ENCODE measurements around the gene RGL4. TPM values are rescaled to one million over a fixed set of nuclear protein-coding genes. Genes with fewer than 3 reads are reported as not detected.
"Not testable (repeated sequence)": the region's sequence is repeated elsewhere in the genome, so short reads cannot be mapped to it uniquely, and the experiment has no call there.

RGL4 gene
- total and polyA plus RNA-seq, 5 experiments from 2014 or later, result 12.3 to 115 (median 90.7) TPM

DNA sequence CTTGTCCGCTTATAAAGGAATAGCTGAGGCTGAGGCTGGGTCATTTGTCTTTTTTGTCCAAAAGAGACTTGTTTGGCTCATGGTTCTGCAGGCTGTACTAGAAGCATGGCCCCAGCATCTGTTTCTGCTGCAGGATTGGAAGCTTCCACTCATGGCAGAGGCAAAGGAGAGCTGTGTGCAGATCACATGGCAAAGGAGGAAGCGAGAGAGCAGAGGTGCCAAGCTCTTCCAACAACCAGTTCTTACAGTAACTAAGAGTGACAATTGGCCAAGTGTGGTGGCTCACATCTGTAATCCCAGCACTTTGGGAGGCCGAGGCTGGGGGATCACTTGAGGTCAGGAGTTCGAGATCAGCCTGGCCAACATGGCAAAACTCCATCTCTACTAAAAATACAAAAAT, 37.3 kb downstream of the RGL4 start:
- POLR2A ChIA-PET, H3K4me1 Mint-ChIP-seq, H3K36me3 Mint-ChIP-seq, H3K9me3 Mint-ChIP-seq, ATAC-seq, H3K27me3 Mint-ChIP-seq, H3K4me3 Mint-ChIP-seq, DNase-seq: not testable (repeated sequence)
- H3K27ac Mint-ChIP-seq, result peak overlapping the region in 1 of 10 donors; percentile 41

DNA sequence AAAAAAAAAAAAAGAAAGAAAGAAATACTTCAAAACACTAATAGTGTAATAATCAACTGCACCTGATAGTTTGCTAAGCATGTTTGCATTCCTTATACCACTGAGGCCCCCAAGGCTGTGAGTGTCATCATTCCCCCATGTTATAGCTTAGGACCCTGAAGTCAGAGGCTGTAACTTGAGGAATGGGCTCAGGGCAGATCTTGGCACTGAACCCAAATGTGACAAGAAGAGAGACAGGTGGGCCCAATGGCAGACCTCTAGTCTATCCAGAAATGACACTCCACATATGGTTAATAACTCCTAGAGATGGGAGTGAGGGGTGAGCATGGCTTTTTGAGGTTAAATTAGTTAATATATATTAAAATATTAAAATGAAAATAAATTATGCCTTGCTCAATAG, 46.9 kb downstream of the RGL4 start:
- no peak overlapping the region for H3K4me3 Mint-ChIP-seq
- H3K36me3 Mint-ChIP-seq, result no peaks in the 10 kb centered on the region
- H3K27me3 Mint-ChIP-seq, result no peaks in the 10 kb centered on the region
- DNase-seq (no peak), ATAC-seq (no peak)
- H3K27ac Mint-ChIP-seq, result no peak overlapping the region
- POLR2A ChIA-PET, result no interaction called here
- H3K4me1 Mint-ChIP-seq, result no peaks in the 10 kb centered on the region
- no peaks in the 10 kb centered on the region for H3K9me3 Mint-ChIP-seq

DNA sequence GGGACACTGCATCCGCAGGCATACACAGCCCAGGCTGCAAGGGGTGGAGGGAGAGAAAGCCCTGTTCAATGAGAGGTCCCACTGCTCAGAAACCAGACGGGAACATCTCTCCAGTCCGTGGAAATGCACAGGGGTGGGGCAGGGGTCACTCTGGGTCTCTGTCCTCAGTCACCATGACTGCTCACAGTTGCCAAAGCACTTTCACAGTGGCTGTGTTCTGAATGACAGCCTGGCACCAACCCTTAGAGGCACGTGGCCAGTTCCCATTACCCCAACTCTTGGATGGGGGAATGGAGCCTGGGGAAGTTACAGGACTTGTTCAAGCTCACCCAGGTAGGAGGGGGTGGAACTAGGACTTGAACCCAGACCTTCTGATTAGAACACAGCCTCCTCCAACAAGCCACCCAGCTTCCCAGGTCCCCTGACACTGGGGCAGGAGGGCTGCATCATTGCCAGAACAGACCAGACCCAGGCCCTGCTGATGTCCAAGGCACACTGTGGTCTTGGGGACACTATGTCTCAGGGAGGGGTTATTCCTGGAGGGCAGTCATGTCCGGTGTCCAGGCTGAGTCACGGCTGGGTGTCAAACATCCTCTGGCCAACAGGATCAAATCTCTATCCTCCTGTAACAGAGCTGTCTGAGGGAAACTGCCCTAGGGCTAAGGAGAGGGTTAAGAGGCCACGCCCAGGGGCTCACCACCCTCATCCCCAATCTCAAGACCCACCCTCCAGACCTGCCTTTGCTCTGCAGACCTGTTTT, 51.9 kb downstream of the RGL4 start:
- H3K27me3 Mint-ChIP-seq, result no peaks in the 10 kb centered on the region
- H3K4me3 Mint-ChIP-seq, result no peak overlapping the region
- no peak for DNase-seq
- peak overlapping the region in 1 of 10 donors; percentile 15 for H3K27ac Mint-ChIP-seq
- H3K4me1 Mint-ChIP-seq, result peaks cover 0 to 6% (median 1%) of the 10 kb centered on the region in 4 donors
- POLR2A ChIA-PET, result no interaction called here
- H3K36me3 Mint-ChIP-seq, result peaks cover 14 to 34% (median 23%) of the 10 kb centered on the region in 3 donors
- no peak for ATAC-seq
- peaks cover 0 to 15% (median 0%) of the 10 kb centered on the region in 9 donors for H3K9me3 Mint-ChIP-seq

DNA sequence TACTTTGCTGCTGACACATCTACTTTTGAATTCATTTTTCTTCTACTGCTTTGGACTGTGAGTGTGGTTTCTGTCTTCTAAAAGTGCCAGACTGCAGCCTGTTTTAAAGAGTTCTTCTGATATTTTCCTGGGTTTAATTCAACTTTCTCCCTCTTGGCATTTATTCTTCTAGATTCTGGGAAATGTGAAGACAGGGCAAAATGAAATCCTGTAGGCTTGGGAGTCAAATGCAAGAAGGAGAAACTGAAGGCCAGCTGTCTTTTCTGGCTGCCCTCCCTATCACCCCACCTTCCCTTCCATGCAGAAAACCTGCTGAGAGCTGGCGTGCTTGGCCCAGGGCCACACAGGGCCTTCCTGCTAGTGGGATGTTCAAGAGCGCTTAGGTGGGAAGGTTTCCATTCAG, 52.5 kb downstream of the RGL4 start:
- no peak overlapping the region for H3K4me3 Mint-ChIP-seq

DNA sequence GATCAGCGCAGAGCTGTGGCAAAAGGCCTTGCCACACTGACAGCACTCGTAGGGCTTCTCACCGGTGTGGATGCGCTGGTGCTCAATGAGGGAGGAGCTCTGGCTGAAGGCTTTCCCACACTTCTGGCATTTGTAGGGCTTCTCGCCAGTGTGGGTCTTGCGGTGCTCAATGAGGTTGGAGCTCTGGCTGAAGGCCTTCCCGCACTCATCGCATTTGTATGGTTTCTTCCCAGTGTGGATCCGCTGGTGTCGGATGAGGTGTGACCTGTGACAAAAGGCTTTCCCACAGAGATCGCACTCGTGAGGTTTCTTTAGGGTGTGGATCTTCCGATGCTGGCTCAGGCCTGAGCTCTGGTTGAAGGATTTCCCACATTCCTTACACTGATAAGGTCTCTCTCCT, 53.2 kb downstream of the RGL4 start:
- Mint-ChIP-seq H3K36me3 (peaks cover 14 to 34% (median 23%) of the 10 kb centered on the region in 3 donors), H3K9me3 (peaks cover 0 to 15% (median 0%) of the 10 kb centered on the region in 9 donors), H3K27ac (no peak overlapping the region), H3K4me1 (peaks cover 0 to 6% (median 1%) of the 10 kb centered on the region in 4 donors), H3K4me3 (no peak overlapping the region), H3K27me3 (no peaks in the 10 kb centered on the region)
- ATAC-seq (no peak), DNase-seq (no peak)
- POLR2A ChIA-PET, result no interaction called here

More for the DNA sequence above, 52.5 kb downstream of the RGL4 start:
- DNase-seq (no peak), ATAC-seq (no peak)
- POLR2A ChIA-PET, result no interaction called here
- Mint-ChIP-seq H3K9me3 (peaks cover 0 to 15% (median 0%) of the 10 kb centered on the region in 9 donors), H3K27ac (no peak overlapping the region), H3K36me3 (peaks cover 14 to 34% (median 23%) of the 10 kb centered on the region in 3 donors), H3K4me1 (peaks cover 0 to 6% (median 1%) of the 10 kb centered on the region in 4 donors), H3K27me3 (no peaks in the 10 kb centered on the region)

DNA sequence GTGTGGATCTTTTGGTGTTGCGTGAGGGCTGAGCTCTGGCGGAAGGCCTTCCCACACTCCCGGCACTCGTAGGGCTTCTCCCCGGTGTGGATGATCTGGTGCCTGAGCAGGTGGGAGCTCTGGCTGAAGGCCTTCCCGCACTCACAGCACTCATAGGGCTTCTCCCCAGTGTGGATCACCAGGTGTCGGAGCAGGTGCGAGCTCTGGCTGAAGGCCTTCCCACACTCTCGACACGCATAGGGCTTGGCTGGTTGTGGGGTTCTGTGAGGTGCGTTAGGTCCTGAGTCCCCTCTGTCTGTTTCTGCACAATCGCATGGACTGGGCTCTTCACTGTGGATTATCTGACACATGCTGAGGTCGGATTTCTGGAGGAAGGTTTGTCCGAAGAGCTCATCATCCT, 53.7 kb downstream of the RGL4 start:
- peaks cover 14 to 34% (median 23%) of the 10 kb centered on the region in 3 donors for H3K36me3 Mint-ChIP-seq
- DNase-seq, result no peak
- peaks cover 0 to 6% (median 1%) of the 10 kb centered on the region in 4 donors for H3K4me1 Mint-ChIP-seq
- no peak overlapping the region for H3K27ac Mint-ChIP-seq
- peaks cover 0 to 15% (median 0%) of the 10 kb centered on the region in 9 donors for H3K9me3 Mint-ChIP-seq
- H3K27me3 Mint-ChIP-seq, result no peaks in the 10 kb centered on the region
- no peak overlapping the region for H3K4me3 Mint-ChIP-seq
- POLR2A ChIA-PET, result interaction anchor here (0.6 kb wide), 1 partner anchor 17 kb away, joined by 6 read pairs; no protein-coding TSS in a partner anchor
- ATAC-seq, result no peak

DNA sequence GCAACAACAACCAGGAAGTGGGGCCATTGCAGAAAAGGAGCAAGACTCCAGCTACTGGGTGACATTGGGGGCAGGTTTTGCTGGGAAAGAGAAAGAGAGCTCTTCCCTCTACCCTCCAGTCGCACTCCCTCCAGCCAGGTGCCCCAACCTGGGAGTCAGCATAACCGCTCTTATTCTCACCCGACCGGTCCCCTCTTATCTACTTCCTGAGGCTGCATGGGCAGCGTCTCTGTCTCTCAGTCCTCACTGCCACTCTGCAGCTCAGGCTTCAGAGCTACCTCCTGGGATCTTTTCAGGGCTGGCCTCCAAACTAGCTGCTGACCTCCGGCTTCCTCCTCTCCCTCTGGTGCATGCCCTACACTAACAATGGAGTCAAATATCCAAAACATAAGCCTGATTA, 55.0 kb downstream of the RGL4 start:
- Mint-ChIP-seq H3K4me1 (peaks cover 7 to 16% (median 14%) of the 10 kb centered on the region in 4 donors), H3K9me3 (peaks cover 0 to 15% (median 0%) of the 10 kb centered on the region in 9 donors), H3K4me3 (no peak overlapping the region), H3K27ac (peak overlapping the region in 1 of 10 donors; percentile 52), H3K27me3 (no peaks in the 10 kb centered on the region), H3K36me3 (peaks cover 14 to 34% (median 23%) of the 10 kb centered on the region in 3 donors)
- DNase-seq (no peak), ATAC-seq (no peak)
- POLR2A ChIA-PET, result no interaction called here

Other genes with a start within 250 kb of the RGL4 start
- gene IGLL1, start 110.7 kb upstream of the RGL4 start, total RNA-seq, result not detected
- gene IGLL1, start 110.7 kb upstream of the RGL4 start, polyA plus RNA-seq, result not detected
- gene DRICH1, start 58.7 kb upstream of the RGL4 start, total RNA-seq, result 1 to 10 TPM; 1.5 to 1.8 TPM
- not detected for gene DRICH1, start 58.7 kb upstream of the RGL4 start, polyA plus RNA-seq
- gene ZNF70, start 60.1 kb downstream of the RGL4 start, total RNA-seq, result 1 to 10 TPM; 6.9 to 7.0 TPM
- gene ZNF70, start 60.1 kb downstream of the RGL4 start, polyA plus RNA-seq, result under 1 TPM; 0.20 to 0.57 (median 0.47) TPM
- gene VPREB3, start 63.4 kb downstream of the RGL4 start, total RNA-seq, result 1 to 10 TPM; 1.8 to 3.3 TPM
- under 1 TPM in 2 of 3 donors, not detected in 1; 0.80 to 0.92 TPM for gene VPREB3, start 63.4 kb downstream of the RGL4 start, polyA plus RNA-seq
- gene C22orf15, start 72.0 kb downstream of the RGL4 start, total RNA-seq, result 1 to 10 TPM; 4.1 to 5.4 TPM
- gene C22orf15, start 72.0 kb downstream of the RGL4 start, polyA plus RNA-seq, result 1 to 10 TPM in 1 of 3 donors, under 1 TPM in 2; 0.42 to 1.7 (median 0.81) TPM
- gene CHCHD10, start 77.0 kb downstream of the RGL4 start, total RNA-seq, result 10 to 100 TPM; 44.3 to 47.4 TPM
- 10 to 100 TPM; 26.1 to 37.6 (median 36.0) TPM for gene CHCHD10, start 77.0 kb downstream of the RGL4 start, polyA plus RNA-seq
- gene MMP11, start 81.8 kb downstream of the RGL4 start, total RNA-seq, result 1 to 10 TPM; 3.8 TPM
- gene MMP11, start 81.8 kb downstream of the RGL4 start, polyA plus RNA-seq, result 1 to 10 TPM; 2.1 to 6.5 (median 2.8) TPM
- 10 to 100 TPM; 52.9 to 55.5 TPM for gene SMARCB1, start 96.0 kb downstream of the RGL4 start, total RNA-seq
- 10 to 100 TPM; 33.3 to 45.0 (median 35.0) TPM for gene SMARCB1, start 96.0 kb downstream of the RGL4 start, polyA plus RNA-seq
- gene DERL3, start 148.0 kb downstream of the RGL4 start, total RNA-seq, result 1 to 10 TPM; 1.7 to 2.0 TPM
- not detected for gene DERL3, start 148.0 kb downstream of the RGL4 start, polyA plus RNA-seq
- 10 to 100 TPM; 22.7 to 23.6 TPM for gene SLC2A11, start 166.9 kb downstream of the RGL4 start, total RNA-seq
- gene SLC2A11, start 166.9 kb downstream of the RGL4 start, polyA plus RNA-seq, result 1 to 10 TPM; 3.6 to 8.5 (median 6.3) TPM
- gene MIF, start 203.4 kb downstream of the RGL4 start, total RNA-seq, result 100 to 1,000 TPM; 206 to 208 TPM
- gene MIF, start 203.4 kb downstream of the RGL4 start, polyA plus RNA-seq, result 1,000 to 10,000 TPM; 1,088 to 1,264 (median 1,247) TPM

All from naive thymus-derived CD8-positive, alpha-beta T cell (primary cell).